HepG2 (cell line): ENCODE measurements around the gene HDAC5. TPM values are rescaled to one million over a fixed set of nuclear protein-coding genes. Genes with fewer than 3 reads are reported as not detected.

Experiments
- JUN ChIP-seq: sonication (generic); formaldehyde crosslinking; IDR thresholded peaks from 2 replicates; pipeline ENCODE4 v1.4.0; 2020; ENCODE audit warnings: mild to moderate bottlenecking, missing genetic modification reagents
- KDM1A ChIP-seq: IDR thresholded peaks from 2 replicates; pipeline ENCODE4 v1.6.1; 2016; ENCODE audit warnings: missing compliant biosample characterization
- KDM2A ChIP-seq: sonication (generic); formaldehyde crosslinking; IDR thresholded peaks from 2 replicates; pipeline ENCODE4 v1.4.0; 2020; ENCODE audit warnings: low read depth, missing genetic modification reagents, borderline replicate concordance
- ZBTB33 ChIP-seq: sonication (generic); formaldehyde crosslinking; IDR thresholded peaks from 2 replicates; pipeline ENCODE4 v1.4.0; 2020; ENCODE audit warnings: missing genetic modification reagents
- ZGPAT ChIP-seq: IDR thresholded peaks from 2 replicates; pipeline ENCODE4 v1.6.1; 2016; ENCODE audit warnings: mild to moderate bottlenecking
- ZNF329 ChIP-seq: sonication (generic); formaldehyde crosslinking; IDR thresholded peaks from 2 replicates; pipeline ENCODE4 v1.9.0; 2021; ENCODE audit warnings: low read depth, mild to moderate bottlenecking, missing genetic modification reagents
- ZNF367 ChIP-seq: sonication (generic); formaldehyde crosslinking; IDR thresholded peaks from 2 replicates; pipeline ENCODE4 v1.4.0; 2020; ENCODE audit warnings: missing genetic modification reagents, borderline replicate concordance
- ZNF460 ChIP-seq: sonication (generic); formaldehyde crosslinking; IDR thresholded peaks from 2 replicates; pipeline ENCODE4 v1.5.1; 2020; ENCODE audit warnings: missing genetic modification reagents, mild to moderate bottlenecking, borderline replicate concordance
- ZNF670 ChIP-seq: sonication (generic); formaldehyde crosslinking; IDR thresholded peaks from 2 replicates; pipeline ENCODE4 v1.8.0; 2022; ENCODE audit warnings: mild to moderate bottlenecking, missing genetic modification reagents, borderline replicate concordance
- ZNF710 ChIP-seq: sonication (generic); formaldehyde crosslinking; IDR thresholded peaks from 2 replicates; pipeline ENCODE4 v1.5.0; 2020; ENCODE audit warnings: mild to moderate bottlenecking, missing genetic modification reagents, borderline replicate concordance
- ZNF770 ChIP-seq: sonication (generic); formaldehyde crosslinking; IDR thresholded peaks from 2 replicates; pipeline ENCODE4 v1.5.0; 2020; ENCODE audit warnings: mild to moderate bottlenecking, missing genetic modification reagents
- polyA plus RNA-seq, 8 experiments: library from polyadenylated mRNA; depleted of rRNA in 3 of 8; stranded (reverse) in 7 of 8; unstranded in 1 of 8; fragments of >200 nt; fragmentation: Illumina TruSeq in 4 of 8; extraction: Trizol in 4 of 8; gene quantifications; 2 replicates each; pipeline versions ENCODE4 v1.2.1 to v1.2.3, GENCODE V29; 2011 to 2016; ENCODE audit warnings: low read depth in 4 of 8, missing spikeins in 1 of 8, mixed read lengths in 1 of 8; ENCODE audit not compliant: insufficient read depth in 1 of 8
- total RNA-seq, 5 experiments: library from RNA; depleted of rRNA; stranded (reverse); fragments of >200 nt; fragmentation: Illumina TruSeq; extraction: Trizol; gene quantifications; 2 replicates each; pipeline ENCODE4 v1.2.3, GENCODE V29; 2016; ENCODE audit warnings: low read depth in 1 of 5

Gene HDAC5
- total and polyA plus RNA-seq, 2 of the 13 experiments (the other 11 are each of a cell fraction or from before 2014, with no cell fraction given) = 46.4 to 85.4 TPM

GRCh38 chr17:44106801-44107200 lies 16.6 kb downstream of the HDAC5 start (continued):
- TF ChIP-seq ZBTB33 (0 out of 2 replicates have a peak, but pooled peaks have one; percentile 43), ZNF460 (CRISPR knock-in tag) (peak; percentile 43; the same call in 1 of the 2 replicates), ZGPAT (CRISPR knock-in tag) (0 out of 2 replicates have a peak, but pooled peaks have one; percentile 25), ZNF329 (CRISPR knock-in tag) (no peak), KDM2A (CRISPR knock-in tag) (0 out of 2 replicates have a peak, but pooled peaks have one; percentile 11), ZNF770 (CRISPR knock-in tag) (peak; percentile 98), JUN (no peak), ZNF670 (CRISPR knock-in tag) (0 out of 2 replicates have a peak, but pooled peaks have one; percentile 26), ZNF367 (CRISPR knock-in tag) (0 out of 2 replicates have a peak, but pooled peaks have one; percentile 30), ZNF710 (CRISPR knock-in tag) (0 out of 2 replicates have a peak, but pooled peaks have one; percentile 40), KDM1A (CRISPR knock-in tag) (0 out of 2 replicates have a peak, but pooled peaks have one; percentile 31)
